22Rv1 (cell line): ENCODE data around the gene NBEAL1.
"Not testable (repeated sequence)": the region's sequence is repeated elsewhere in the genome, so short reads cannot be mapped to it uniquely, and the experiment has no call there.

ENCODE experiments used
- H3K27ac ChIP-seq: fragments of 450-650 bp; 2 replicates; pipeline ENCODE4 v1.5.1; 2017
- CTCF ChIP-seq: fragments of 450-650 bp; IDR thresholded peaks from 2 replicates; pipeline ENCODE4 v1.5.1; 2017; ENCODE audit warnings: mild to moderate bottlenecking
- ZFX ChIP-seq: fragments of 450-650 bp; IDR thresholded peaks from 2 replicates; pipeline ENCODE4 v1.6.1; 2017; ENCODE audit warnings: antibody characterized with exemption, borderline replicate concordance

NBEAL1 gene

GRCh38 chr2:203030545-203030944 lies 15.9 kb downstream of the NBEAL1 start:
- no peak for TF ChIP-seq CTCF
- TF ChIP-seq ZFX, result no peak
- H3K27ac ChIP-seq, result no peak overlapping the region

- H3K27ac ChIP-seq, result no peak overlapping the region
- TF ChIP-seq CTCF, result no peak
- TF ChIP-seq ZFX, result no peak
These were observed 16.3 kb downstream of the NBEAL1 start for GRCh38 chr2:203030991-203031390.

GRCh38 chr2:203033395-203033794 lies 18.7 kb downstream of the NBEAL1 start:
- H3K27ac ChIP-seq, result no peak overlapping the region
- TF ChIP-seq ZFX (no peak), CTCF (no peak)

GRCh38 chr2:203035879-203036470 lies 21.3 kb downstream of the NBEAL1 start:
- H3K27ac ChIP-seq, result no peak overlapping the region
- TF ChIP-seq CTCF (no peak), ZFX (no peak)

- TF ChIP-seq ZFX, result no peak
- no peak overlapping the region for H3K27ac ChIP-seq
These were observed 22.4 kb downstream of the NBEAL1 start for GRCh38 chr2:203037026-203037425.

GRCh38 chr2:203038586-203038985 lies 23.9 kb downstream of the NBEAL1 start:
- no peak overlapping the region for H3K27ac ChIP-seq
- TF ChIP-seq ZFX (no peak), CTCF (no peak)

- not testable (repeated sequence) for H3K27ac ChIP-seq
These were observed 24.5 kb downstream of the NBEAL1 start for GRCh38 chr2:203039211-203039610.

- no peak overlapping the region for H3K27ac ChIP-seq
- TF ChIP-seq CTCF (no peak), ZFX (no peak)
These were observed 26.4 kb downstream of the NBEAL1 start for GRCh38 chr2:203040966-203041521.
